Endothelial cell of umbilical vein (primary cell): ENCODE measurements around the gene STK11IP.

Experiments used
- CTCF ChIP-seq, 2 donors: IDR thresholded peaks; 1 replicate in 1 of 2; 2 replicates in 1 of 2; pipeline ENCODE4 v1.5.1; 2011; ENCODE audit warnings: low read length in 2 of 2, mild to moderate bottlenecking in 2 of 2, moderate library complexity in 2 of 2, control low read depth in 1 of 2, inconsistent platforms in 1 of 2, low read depth in 1 of 2; ENCODE audit not compliant: insufficient read depth in 1 of 2; ENCODE audit errors: extremely low read depth in 1 of 2
- EZH2 ChIP-seq: IDR thresholded peaks from 2 replicates; pipeline ENCODE4 v1.6.1; 2012; ENCODE audit warnings: borderline replicate concordance, low read depth, mild to moderate bottlenecking, moderate library complexity, low read length, inconsistent platforms; ENCODE audit not compliant: severe bottlenecking
- JUN ChIP-seq: IDR thresholded peaks from 2 replicates; pipeline ENCODE4 v1.6.1; 2011; ENCODE audit warnings: borderline replicate concordance, low read depth; ENCODE audit not compliant: insufficient read length, insufficient read depth
- MYC ChIP-seq: IDR thresholded peaks from one replicate; pipeline ENCODE4 v1.6.1; 2011; ENCODE audit warnings: mild to moderate bottlenecking, low read depth, low read length
- POLR2A ChIP-seq: IDR thresholded peaks from 2 replicates; pipeline ENCODE4 v1.6.1; 2012; ENCODE audit warnings: low read depth, mild to moderate bottlenecking, control low read depth, low read length
- POLR2AphosphoS5 ChIP-seq: IDR thresholded peaks from 2 replicates; pipeline ENCODE4 v1.6.1; 2012; ENCODE audit warnings: low read depth, mild to moderate bottlenecking, control low read depth, low read length, moderate library complexity; ENCODE audit not compliant: insufficient read depth
- TF ChIP-seq, protein P1 (sequence below): IDR thresholded peaks from 2 replicates; pipeline ENCODE4 v1.6.1; 2011; ENCODE audit not compliant: insufficient read depth, insufficient read length

DNA sequence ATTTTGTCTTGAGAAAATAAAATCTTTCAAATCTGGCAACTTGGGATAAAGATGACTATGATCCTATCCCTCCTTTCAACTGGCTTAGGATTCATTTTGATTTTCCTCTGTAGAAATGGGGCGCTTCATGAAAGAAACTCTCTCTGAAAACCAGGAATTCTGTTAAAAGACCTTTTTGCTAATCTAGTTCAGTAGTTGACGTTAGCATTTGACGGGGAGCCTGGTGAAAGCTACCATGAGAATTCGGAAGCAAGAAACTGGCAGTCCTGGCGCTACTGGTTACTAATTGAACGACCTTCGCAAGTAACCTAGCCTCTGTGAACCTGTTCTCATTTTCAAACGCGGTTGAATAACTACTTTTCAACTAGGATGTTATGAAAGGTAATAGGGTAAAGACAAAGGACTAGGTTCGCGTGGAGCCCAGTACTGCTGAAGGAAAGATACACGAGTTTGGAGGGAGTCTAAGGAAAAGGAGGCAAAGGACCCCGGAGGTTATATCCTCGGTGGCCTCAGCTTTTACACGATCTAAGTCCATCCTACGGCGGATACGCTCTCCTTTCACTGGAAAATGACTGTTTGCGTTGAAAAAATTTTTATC lies 604 bp upstream of the STK11IP start:
- TF ChIP-seq CTCF (IDR thresholded peaks at IDR 0.05; ENCODE audit: extremely low read depth in 1 of 2, insufficient read depth in 1 of 2, low read depth in 1 of 2, low read length in 2 of 2) (no peak), POLR2A (no peak), JUN (no peak), POLR2AphosphoS5 (no peak), EZH2 (no peak), MYC (no peak)
- TF ChIP-seq, protein P1, sequence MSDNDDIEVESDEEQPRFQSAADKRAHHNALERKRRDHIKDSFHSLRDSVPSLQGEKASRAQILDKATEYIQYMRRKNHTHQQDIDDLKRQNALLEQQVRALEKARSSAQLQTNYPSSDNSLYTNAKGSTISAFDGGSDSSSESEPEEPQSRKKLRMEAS: no peak
